IMR-90 (cell line): ENCODE measurements around the gene CD2. TPM values are rescaled to one million over a fixed set of nuclear protein-coding genes. Genes with fewer than 3 reads are reported as not detected.

ENCODE experiments used
- ATAC-seq: fragments of 200-7000 bp; cut with Tn5 transposase; 2 replicates; pipeline ENCODE4 v1.9.1; 2020; ENCODE audit warnings: low read depth, mild to moderate bottlenecking, moderate library complexity
- BruUV-seq: library from RNA; stranded (reverse); fragments of 400-500 nt; replicated peaks from 2 replicates; lab custom pipeline; 2021; lab: Mats Ljungman, UMichigan
- CTCF ChIA-PET: fragments of 300-600 bp; formaldehyde crosslinking; extraction: SDS; loops from one replicate; lab custom pipeline; 2021; ENCODE audit warnings: antibody characterized with exemption; lab: Yijun Ruan, JAX
- POLR2A ChIA-PET: fragments of 300-600 bp; sonication (Branson Sonifier 250); formaldehyde crosslinking; loops from one replicate; lab custom pipeline; 2022; ENCODE audit warnings: antibody characterized with exemption; ENCODE audit not compliant: unreplicated experiment; lab: Charles Lee
- DNase-seq: peaks from one replicate; pipeline ENCODE4 v3.0.0; 2013
- H2AFZ ChIP-seq: replicated peaks from 2 replicates; pipeline ENCODE3; 2013; ENCODE audit warnings: low read length, mild to moderate bottlenecking; ENCODE audit not compliant: poor library complexity
- H2AK5ac ChIP-seq: 2 replicates; pipeline ENCODE4 v1.6.1; 2013; ENCODE audit warnings: low read depth, low read length, inconsistent platforms
- H2AK9ac ChIP-seq: replicated peaks from 2 replicates; pipeline ENCODE3; 2013; ENCODE audit warnings: mild to moderate bottlenecking, low read depth, low read length, moderate library complexity; ENCODE audit not compliant: poor library complexity
- H2BK120ac ChIP-seq: 2 replicates; pipeline ENCODE4 v1.6.1; 2013; ENCODE audit warnings: low read depth, low read length, inconsistent platforms
- H2BK15ac ChIP-seq: 3 replicates; pipeline ENCODE4 v1.6.1; 2013; ENCODE audit warnings: low read depth, low read length, inconsistent platforms
- H2BK20ac ChIP-seq: 2 replicates; pipeline ENCODE4 v1.6.1; 2013; ENCODE audit warnings: low read depth, mild to moderate bottlenecking, inconsistent platforms, low read length, moderate library complexity
- H2BK5ac ChIP-seq: 2 replicates; pipeline ENCODE4 v1.6.1; 2013; ENCODE audit warnings: mild to moderate bottlenecking, low read depth, low read length, inconsistent platforms; ENCODE audit not compliant: poor library complexity, severe bottlenecking
- H3K14ac ChIP-seq: replicated peaks from 2 replicates; pipeline ENCODE4 v1.6.1; 2013; ENCODE audit warnings: low read depth, low read length, inconsistent platforms
- H3K18ac ChIP-seq: 2 replicates; pipeline ENCODE4 v1.6.1; 2013; ENCODE audit warnings: low read depth, low read length, control low read depth
- H3K23ac ChIP-seq: 2 replicates; pipeline ENCODE4 v1.6.1; 2013; ENCODE audit warnings: low read depth, low read length, inconsistent platforms
- H3K27ac ChIP-seq: 2 replicates; pipeline ENCODE4 v1.5.1; 2013; ENCODE audit warnings: mild to moderate bottlenecking, control low read depth, low read length; ENCODE audit not compliant: insufficient read depth
- H3K27me3 ChIP-seq: 2 replicates; pipeline ENCODE4 v1.6.1; 2013; ENCODE audit warnings: low read length; ENCODE audit not compliant: control insufficient read depth, insufficient read depth
- H3K36me3 ChIP-seq: 2 replicates; pipeline ENCODE4 v1.6.1; 2013; ENCODE audit warnings: low read length, mixed read lengths; ENCODE audit not compliant: control insufficient read depth, insufficient read depth
- H3K4ac ChIP-seq: 2 replicates; pipeline ENCODE4 v1.6.1; 2013; ENCODE audit warnings: low read depth, low read length, inconsistent platforms
- H3K4me1 ChIP-seq: 2 replicates; pipeline ENCODE4 v1.6.1; 2013; ENCODE audit warnings: low read length, mixed read lengths; ENCODE audit not compliant: control insufficient read depth, insufficient read depth
- H3K4me2 ChIP-seq: 2 replicates; pipeline ENCODE4 v1.6.1; 2013; ENCODE audit warnings: low read depth, mild to moderate bottlenecking, control low read depth, low read length, moderate library complexity
- H3K4me3 ChIP-seq: 2 replicates; pipeline ENCODE4 v1.5.1; 2013; ENCODE audit warnings: low read depth, mild to moderate bottlenecking, control low read depth, low read length, moderate library complexity; ENCODE audit not compliant: insufficient read depth
- H3K56ac ChIP-seq: 2 replicates; pipeline ENCODE4 v1.6.1; 2013; ENCODE audit warnings: low read length, inconsistent platforms; ENCODE audit not compliant: insufficient read depth; ENCODE audit errors: extremely low read depth
- H3K79me1 ChIP-seq, 2 experiments: 2 replicates each; pipeline ENCODE4 v1.6.1; 2013; ENCODE audit warnings: low read length in 2 of 2, inconsistent platforms in 1 of 2, low read depth in 1 of 2
- H3K9ac ChIP-seq: 2 replicates; pipeline ENCODE4 v1.6.1; 2013; ENCODE audit warnings: low read depth, low read length, control low read depth
- H3K9me1 ChIP-seq: 2 replicates; pipeline ENCODE4 v1.6.1; 2013; ENCODE audit warnings: low read length, inconsistent platforms; ENCODE audit not compliant: insufficient read depth
- H3K9me3 ChIP-seq: 2 replicates; pipeline ENCODE4 v1.6.1; 2013; ENCODE audit warnings: low read length; ENCODE audit not compliant: control insufficient read depth, insufficient read depth
- H4K20me1 ChIP-seq: 2 replicates; pipeline ENCODE4 v1.6.1; 2013; ENCODE audit warnings: low read length, inconsistent platforms; ENCODE audit not compliant: insufficient read depth
- H4K5ac ChIP-seq: 2 replicates; pipeline ENCODE4 v1.6.1; 2013; ENCODE audit warnings: mild to moderate bottlenecking, low read depth, low read length, control low read depth
- H4K8ac ChIP-seq, 2 experiments: 2 replicates each; pipeline ENCODE4 v1.6.1; 2013; ENCODE audit warnings: low read depth in 2 of 2, low read length in 2 of 2, control low read depth in 1 of 2, inconsistent platforms in 1 of 2
- H4K91ac ChIP-seq: 2 replicates; pipeline ENCODE4 v1.6.1; 2013; ENCODE audit warnings: low read depth, low read length, inconsistent platforms; ENCODE audit not compliant: insufficient read depth
- RCOR1 ChIP-seq: IDR thresholded peaks from 2 replicates; pipeline ENCODE4 v1.6.1; 2012; ENCODE audit warnings: mild to moderate bottlenecking, low read length, improper control_type of control experiment; ENCODE audit not compliant: insufficient replicate concordance
- WGBS, 2 experiments: methylation state at CpG; one replicate each; pipeline versions ENCODE4 v1.1.5 to v1.1.7; 2013; ENCODE audit warnings: missing lambda C conversion rate in 2 of 2; ENCODE audit not compliant: insufficient read length in 1 of 2; ENCODE audit errors: extremely low coverage in 2 of 2; 5-methylcytosine and 5-hydroxymethylcytosine counted together
- dilution Hi-C: fragments of 300-500 bp; cut with HindIII; formaldehyde crosslinking; loops from one replicate; pipeline ENCODE4 v1.14.3; 2018; ENCODE audit warnings: low sequenced_read_pairs; ENCODE audit not compliant: unreplicated experiment
- in situ Hi-C: fragments of 300-500 bp; cut with MboI; formaldehyde crosslinking; loops from 3 replicates; pipeline ENCODE4 v1.14.3; 2019; ENCODE audit warnings: low sequenced_read_pairs, inconsistent platforms, mixed read lengths
- intact Hi-C: fragments of 100-400 bp; cut with micrococcal nuclease; formaldehyde crosslinking; loops from 2 replicates; pipeline ENCODE4 v1.10.0; 2022
- polyA plus RNA-seq, 3 experiments: library from polyadenylated mRNA; depleted of rRNA; stranded (reverse); fragments of >200 nt; gene quantifications; 2 replicates each; pipeline ENCODE4 v1.2.3, GENCODE V29; 2012; ENCODE audit warnings: low replicate concordance in 1 of 3
- total RNA-seq: library from RNA; depleted of rRNA; stranded (reverse); fragments of >200 nt; gene quantifications from 2 replicates; pipeline ENCODE4 v1.2.3, GENCODE V29; 2012

Gene CD2
- total and polyA plus RNA-seq, 2 of the 4 experiments (the other 2 are of a cell fraction) = not detected

- no peak overlapping the region for H3K9ac ChIP-seq
- no peak overlapping the region for H3K4ac ChIP-seq
- ATAC-seq (no peak), DNase-seq (no peak)
- no TSS peak for BruUV-seq
- H3K27ac ChIP-seq = no peak overlapping the region
- no peak overlapping the region for H2AFZ ChIP-seq
- H3K9me1 ChIP-seq = no peaks in the 10 kb centered on the region
- H3K56ac ChIP-seq = no peak overlapping the region
- no peak overlapping the region for H2AK9ac ChIP-seq
- H4K91ac ChIP-seq = no peak overlapping the region
- no peak overlapping the region for H3K23ac ChIP-seq
- WGBS, 2 experiments = no CpG with 5 or more reads among the region's 2 CpGs
- H3K18ac ChIP-seq = no peak overlapping the region
- no peak overlapping the region for H3K4me3 ChIP-seq
- in situ Hi-C loops (no loop called here), intact Hi-C loops (no loop called here), dilution Hi-C loops (no loop called here)
- no peaks in the 10 kb centered on the region for H3K9me3 ChIP-seq
- no peak overlapping the region for H2BK20ac ChIP-seq
- H2BK120ac ChIP-seq = no peak overlapping the region
- H3K4me1 ChIP-seq = no peaks in the 10 kb centered on the region
- no peak overlapping the region for H2AK5ac ChIP-seq
- no peak overlapping the region for H2BK5ac ChIP-seq
- no peak overlapping the region for H3K14ac ChIP-seq
- no peaks in the 10 kb centered on the region for H3K79me1 ChIP-seq
- H2BK15ac ChIP-seq = no peak overlapping the region
- H4K5ac ChIP-seq = no peak overlapping the region
- CTCF ChIA-PET = interaction anchor here (0.8 kb wide), 1 partner anchor 35 kb away, joined by 3 read pairs; no protein-coding TSS in a partner anchor
- H4K20me1 ChIP-seq = no peaks in the 10 kb centered on the region
- TF ChIP-seq RCOR1 = no peak
- no peak overlapping the region for H4K8ac ChIP-seq
- POLR2A ChIA-PET = no interaction called here
- H3K27me3 ChIP-seq = no peaks in the 10 kb centered on the region; the same call in 1 of the 2 replicates
- no peak overlapping the region for H3K4me2 ChIP-seq
- H3K36me3 ChIP-seq = no peaks in the 10 kb centered on the region
Measured at GRCh38 chr1:116771997-116772647, 17.9 kb downstream of the CD2 start.
